Urinary bladder (tissue), 4 donors: ENCODE measurements around the gene ATP5IF1. TPM values are rescaled to one million over a fixed set of nuclear protein-coding genes. Genes with fewer than 3 reads are reported as not detected.
A peak's percentile ranks its signal among the peaks of the same experiment; 100 is the strongest.

Experiments
- DNase-seq: peaks from one replicate; pipeline ENCODE4 v3.0.0-alpha.2; 2015; ENCODE audit errors: extremely low spot score
- H3K27ac ChIP-seq: one replicate; pipeline ENCODE4 v1.5.1; 2013; ENCODE audit warnings: low read depth, mild to moderate bottlenecking, moderate library complexity
- H3K36me3 ChIP-seq: one replicate; pipeline ENCODE4 v1.6.1; 2013; ENCODE audit warnings: mild to moderate bottlenecking, moderate library complexity; ENCODE audit not compliant: insufficient read depth
- H3K4me1 ChIP-seq: one replicate; pipeline ENCODE4 v1.6.1; 2013; ENCODE audit warnings: mild to moderate bottlenecking, moderate library complexity; ENCODE audit not compliant: insufficient read depth
- H3K4me3 ChIP-seq: one replicate; pipeline ENCODE4 v1.5.1; 2013; ENCODE audit warnings: low read depth, low read length
- WGBS: extraction: QIAGEN DNeasy Blood & Tissue Kit; methylation state at CpG from one replicate; pipeline ENCODE4 v1.1.7; 2013; 5-methylcytosine and 5-hydroxymethylcytosine counted together
- polyA plus RNA-seq: library from polyadenylated mRNA; stranded (reverse); fragments of 200-250 nt; gene quantifications from one replicate; pipeline ENCODE4 v1.2.3, GENCODE V29; 2013
- total RNA-seq: library from RNA; depleted of rRNA; stranded (reverse); fragments of >200 nt; gene quantifications from one replicate; pipeline ENCODE4 v1.2.3, GENCODE V29; 2014
- donor health status: healthy with polysubstance abuse.
- donor health status: healthy.

ATP5IF1 gene
- total and polyA plus RNA-seq, 2 donors, result 44.6 to 239 TPM

DNA sequence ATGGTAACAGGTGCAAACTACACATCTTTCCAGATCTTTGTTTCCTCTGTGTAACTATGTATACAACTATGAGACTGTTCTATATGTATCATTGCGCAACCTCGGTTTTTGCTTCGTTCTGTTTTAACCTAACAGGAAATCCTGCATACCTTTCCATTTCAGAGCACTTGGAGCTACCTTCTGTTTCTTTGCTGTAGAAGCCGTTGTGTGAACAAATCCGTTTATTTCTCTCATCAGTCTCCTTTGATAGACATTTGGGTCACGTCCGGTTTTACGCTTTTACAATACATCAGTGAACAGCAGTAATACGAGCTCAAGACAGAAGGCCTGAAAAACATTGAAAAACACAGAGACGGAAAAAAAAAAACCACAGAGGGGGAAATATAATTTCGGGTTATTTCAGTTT lies 10.5 kb downstream of the ATP5IF1 start:
- Histone ChIP-seq H3K4me3 (peak overlapping the region; percentile 30), H3K36me3 (no peaks in the 10 kb centered on the region), H3K27ac (no peak overlapping the region), H3K4me1 (no peaks in the 10 kb centered on the region)
- DNase-seq, result no peak
- WGBS, result 43% methylated on average over 11 of the region's 11 CpGs

DNA sequence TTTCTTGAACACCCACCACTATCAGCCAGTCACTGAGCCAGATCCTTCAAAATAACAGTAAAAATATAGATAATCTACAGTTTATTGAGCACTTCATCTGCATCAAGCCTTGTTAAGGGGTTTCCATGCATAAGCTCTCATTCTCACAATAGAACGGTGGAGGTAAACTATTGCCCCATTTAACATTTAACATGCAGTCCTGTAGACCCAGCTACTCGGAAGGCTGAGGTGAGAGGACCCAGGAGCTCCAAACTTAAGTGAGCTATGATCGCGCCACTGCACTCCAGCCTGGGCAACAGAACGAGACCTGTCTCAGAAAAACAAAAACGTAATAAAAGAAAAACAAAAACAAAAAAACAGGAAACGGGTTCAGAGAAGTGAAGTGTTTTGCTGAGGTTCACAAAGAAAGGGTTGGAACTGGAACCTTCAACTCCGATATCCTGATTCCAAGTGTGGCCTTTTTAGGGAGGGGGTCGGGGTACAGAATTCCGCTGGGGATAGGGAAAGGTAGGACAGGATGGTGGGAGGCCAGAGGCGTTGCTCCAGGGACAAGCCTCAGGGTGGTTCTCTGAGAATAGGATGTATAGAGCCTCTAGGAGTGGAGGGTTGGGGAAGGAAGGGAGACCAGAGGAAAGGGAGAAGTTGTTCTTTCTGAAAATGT lies 11.8 kb downstream of the ATP5IF1 start:
- WGBS, result 63% methylated on average over 11 of the region's 11 CpGs
- H3K4me3 ChIP-seq, result no peak overlapping the region
- no peaks in the 10 kb centered on the region for H3K36me3 ChIP-seq
- H3K27ac ChIP-seq, result no peak overlapping the region
- no peak for DNase-seq
- H3K4me1 ChIP-seq, result no peaks in the 10 kb centered on the region

DNA sequence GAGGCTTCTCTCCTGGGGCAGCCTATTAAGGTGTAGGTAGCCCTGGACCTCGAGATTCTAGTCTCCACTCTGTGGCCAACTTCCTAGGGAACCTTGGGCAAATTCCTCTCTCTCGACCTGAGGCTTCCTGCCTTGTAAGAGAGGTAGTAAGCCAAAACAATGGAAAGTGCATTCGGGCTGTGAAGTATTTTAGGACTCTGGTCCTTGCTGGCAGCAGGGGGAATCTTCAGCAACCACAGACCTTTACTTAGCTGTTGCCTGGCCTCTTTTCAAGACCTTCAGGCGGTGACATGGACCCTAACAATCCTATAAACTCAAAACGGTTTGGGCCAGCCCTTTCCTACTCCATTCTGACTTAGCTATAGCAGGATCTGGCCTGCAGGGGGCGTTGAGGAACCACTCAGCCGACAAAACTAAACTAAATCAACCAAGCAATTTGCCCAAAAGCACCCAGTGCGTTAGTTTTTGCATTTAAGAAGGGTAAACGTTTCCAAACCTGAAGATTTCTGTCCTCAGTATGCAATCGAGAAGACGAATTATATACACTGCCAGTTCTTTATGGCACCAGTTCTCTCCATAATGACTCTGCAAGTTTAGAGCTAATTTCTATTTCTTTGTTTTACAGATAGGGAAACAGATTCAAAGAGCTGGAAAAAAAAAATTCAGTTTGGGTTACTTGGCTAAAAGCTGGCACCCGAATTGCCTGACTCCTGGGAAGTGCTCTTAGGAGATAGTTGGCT lies 12.5 kb downstream of the ATP5IF1 start:
- Histone ChIP-seq H3K36me3 (no peaks in the 10 kb centered on the region), H3K4me3 (no peak overlapping the region), H3K4me1 (no peaks in the 10 kb centered on the region), H3K27ac (no peak overlapping the region)
- 6% methylated on average over 12 of the region's 12 CpGs for WGBS
- no peak for DNase-seq

DNA sequence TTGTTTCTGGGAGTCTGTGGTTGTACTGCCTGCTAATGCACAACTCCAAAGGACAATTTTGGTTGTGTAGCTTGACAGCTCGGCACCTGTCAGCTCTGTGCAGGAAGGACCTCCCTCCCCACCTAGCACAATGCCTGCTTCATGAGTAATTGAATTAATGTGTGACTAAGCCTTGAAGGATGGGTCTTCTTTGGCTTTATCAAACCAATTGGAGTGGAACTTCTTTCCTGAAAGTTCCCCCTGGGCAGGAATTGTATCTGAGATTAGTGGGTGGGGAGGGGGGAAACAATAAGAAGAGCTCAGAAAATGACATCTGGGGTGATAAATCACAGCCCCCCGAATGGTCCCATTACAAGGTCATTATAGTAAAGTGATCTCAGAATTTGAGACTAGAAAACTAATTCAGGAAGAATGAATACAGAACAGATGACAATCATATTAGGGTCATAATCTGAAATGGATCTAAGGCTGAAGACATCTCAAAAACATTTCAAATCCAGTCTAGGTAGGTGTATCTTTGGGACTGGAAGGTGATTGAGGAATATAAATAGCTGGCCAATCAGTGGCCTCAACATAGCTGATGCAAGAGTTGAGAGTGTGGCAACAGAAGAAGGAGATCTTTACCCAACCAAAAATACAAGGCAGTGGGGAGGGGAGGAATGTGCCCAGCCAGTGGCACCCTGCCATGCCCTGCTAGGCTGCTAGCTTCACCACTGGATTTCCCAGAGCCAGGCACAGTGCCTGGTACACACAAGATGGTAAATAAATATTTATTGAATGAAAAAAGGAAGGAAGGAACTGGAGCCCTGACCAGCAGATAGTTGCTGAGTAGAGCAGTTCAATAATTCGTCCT lies 13.3 kb downstream of the ATP5IF1 start:
- H3K36me3 ChIP-seq, result no peaks in the 10 kb centered on the region
- no peak overlapping the region for H3K27ac ChIP-seq
- no peak for DNase-seq
- WGBS, result 33% methylated on average over 3 of the region's 3 CpGs
- no peaks in the 10 kb centered on the region for H3K4me1 ChIP-seq
- no peak overlapping the region for H3K4me3 ChIP-seq

DNA sequence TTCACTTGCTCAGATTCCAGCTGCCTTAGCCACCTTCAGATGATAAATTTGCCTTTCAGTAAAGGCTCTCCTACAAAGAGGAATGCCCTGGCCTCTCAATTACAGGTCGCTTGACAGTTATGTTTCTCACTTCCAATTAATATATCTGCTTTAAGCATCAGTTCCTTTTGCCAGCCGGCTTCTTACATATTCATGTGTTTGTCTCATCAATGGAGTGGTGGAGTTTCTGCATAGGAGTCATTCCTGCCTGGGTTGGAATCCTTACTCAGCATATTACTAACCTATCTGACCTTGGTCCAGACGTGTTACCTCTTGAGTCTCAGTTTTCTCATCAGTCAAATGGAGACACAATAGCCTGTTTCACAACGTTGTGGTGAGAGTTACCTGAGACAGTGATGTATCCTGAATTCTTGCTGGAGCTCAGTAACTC lies 14.0 kb downstream of the ATP5IF1 start:
- 60% methylated on average over 4 of the region's 4 CpGs for WGBS
- DNase-seq, result no peak
- Histone ChIP-seq H3K4me3 (no peak overlapping the region), H3K36me3 (no peaks in the 10 kb centered on the region), H3K27ac (no peak overlapping the region), H3K4me1 (no peaks in the 10 kb centered on the region)

DNA sequence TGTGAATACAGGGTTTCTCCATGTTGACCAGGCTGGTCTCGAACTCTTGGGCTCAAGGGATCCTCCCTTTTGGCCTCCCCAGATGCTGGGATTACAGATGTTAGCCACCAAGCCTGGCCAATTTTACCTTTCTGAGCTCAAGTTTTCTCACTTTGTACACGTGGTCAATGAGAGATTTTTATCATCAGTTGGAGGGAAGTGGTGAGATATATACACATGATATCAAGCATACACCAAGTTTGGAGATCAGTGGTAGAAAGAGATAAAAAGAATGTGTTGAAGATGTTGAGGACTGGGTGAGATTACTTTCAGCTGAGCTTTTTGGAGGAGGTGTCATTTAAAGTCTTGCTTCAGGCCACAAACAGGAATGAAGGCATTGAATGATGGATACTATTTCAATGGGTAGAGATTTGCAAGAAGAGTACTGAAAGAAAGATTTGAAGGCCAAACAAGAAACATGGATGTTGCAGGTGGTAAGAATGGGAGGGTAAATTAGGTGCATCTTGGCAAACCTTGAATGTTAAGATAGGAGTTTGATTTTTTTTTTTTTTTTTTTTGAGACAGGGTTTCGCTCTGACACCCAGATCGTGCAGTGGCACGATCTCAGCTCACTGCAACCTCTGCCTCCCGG lies 20.4 kb downstream of the ATP5IF1 start:
- 79% methylated on average over 6 of the region's 6 CpGs for WGBS
- Histone ChIP-seq H3K36me3 (no peaks in the 10 kb centered on the region), H3K4me3 (no peak overlapping the region), H3K27ac (no peak overlapping the region), H3K4me1 (no peaks in the 10 kb centered on the region)
- DNase-seq, result no peak

DNA sequence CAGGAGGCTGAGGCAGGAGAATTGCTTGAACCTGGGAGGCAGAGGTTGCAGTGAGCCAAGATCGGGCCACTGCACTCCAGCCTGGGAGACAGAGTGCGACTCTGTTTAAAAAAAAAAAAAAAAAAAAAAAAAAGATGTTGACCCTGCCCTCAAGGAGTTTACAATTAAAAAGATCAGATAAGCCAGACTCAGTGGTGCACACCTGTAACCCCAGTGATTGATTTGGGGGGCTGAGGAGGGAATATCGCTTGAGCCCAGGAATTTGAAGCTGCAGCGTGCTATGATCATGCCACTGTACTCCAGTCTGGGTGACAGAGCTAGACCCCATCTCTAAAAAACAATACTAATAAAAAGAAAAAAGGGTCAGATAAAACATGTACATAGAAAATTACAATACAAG lies 21.8 kb downstream of the ATP5IF1 start:
- 95% methylated on average over 4 of the region's 4 CpGs for WGBS
- DNase-seq, result no peak
- H3K36me3 ChIP-seq, result no peaks in the 10 kb centered on the region
- H3K4me1 ChIP-seq, result no peaks in the 10 kb centered on the region
- H3K4me3 ChIP-seq, result no peak overlapping the region
- H3K27ac ChIP-seq, result no peak overlapping the region

DNA sequence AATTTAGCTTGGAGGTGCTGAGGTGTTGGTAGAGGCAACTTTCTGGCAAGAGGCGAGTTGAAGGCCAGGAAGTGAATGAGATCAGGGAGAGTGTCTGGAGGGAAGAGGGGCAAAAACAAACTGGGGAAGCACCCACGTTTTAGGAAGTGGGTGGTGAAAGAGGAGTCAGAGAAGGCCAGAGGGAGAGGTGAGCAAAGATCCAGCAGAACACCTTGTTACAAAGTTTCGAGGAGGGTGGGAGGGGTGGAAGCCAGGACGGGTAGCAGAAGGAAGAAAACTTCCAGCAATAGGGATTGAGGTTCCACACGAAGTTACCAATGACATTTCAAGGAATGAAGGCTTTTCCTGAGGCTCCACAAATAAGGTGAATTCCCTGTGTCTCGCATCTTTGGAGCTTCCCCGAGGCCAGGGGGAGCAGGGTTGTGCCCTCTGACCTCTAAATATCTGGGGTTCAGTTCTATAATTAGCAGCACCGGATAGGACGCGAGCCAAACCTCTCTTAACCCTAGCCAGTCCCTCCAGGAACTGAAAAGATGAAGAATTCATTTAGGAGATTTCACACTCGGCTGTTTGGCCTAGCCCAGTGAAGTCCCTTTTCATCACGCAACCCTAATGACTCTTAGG lies 22.8 kb downstream of the ATP5IF1 start:
- Histone ChIP-seq H3K27ac (no peak overlapping the region), H3K4me3 (no peak overlapping the region), H3K4me1 (no peaks in the 10 kb centered on the region), H3K36me3 (no peaks in the 10 kb centered on the region)
- 8% methylated on average over 12 of the region's 12 CpGs for WGBS
- DNase-seq, result no peak

DNA sequence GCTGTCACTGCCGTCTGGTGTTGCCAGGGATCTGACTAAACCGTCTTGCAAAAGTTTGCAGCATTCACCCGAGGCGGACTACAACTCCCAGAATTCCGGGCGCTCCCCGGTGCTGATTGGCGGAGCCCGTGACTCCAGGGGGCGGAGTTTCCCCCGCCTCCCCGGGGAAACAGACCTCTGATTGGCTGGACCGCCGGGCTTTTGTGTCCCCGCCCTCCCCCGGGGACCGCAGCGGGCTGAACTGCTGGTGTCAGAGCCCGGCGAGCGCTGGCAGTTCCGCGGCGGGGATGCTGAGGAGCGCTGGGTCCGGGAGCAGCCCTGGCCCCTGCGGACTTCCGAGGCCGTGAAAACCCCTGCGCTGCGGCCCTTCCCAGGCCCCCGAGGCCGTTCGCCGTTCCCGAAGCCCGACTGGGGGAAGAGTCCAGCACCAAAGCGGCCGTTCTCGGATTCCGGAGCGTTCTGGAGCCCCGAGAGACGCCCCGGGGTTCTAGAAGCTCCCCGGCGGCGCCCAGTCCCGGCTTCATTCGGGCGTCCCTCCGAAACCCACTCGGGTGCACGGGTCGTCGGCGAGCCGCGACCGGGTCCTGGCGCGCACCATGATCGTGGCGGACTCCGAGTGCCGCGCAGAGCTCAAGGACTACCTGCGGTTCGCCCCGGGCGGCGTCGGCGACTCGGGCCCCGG lies 23.5 kb downstream of the ATP5IF1 start, which contains the start of gene SESN2:
Gene SESN2, plus strand, starts transcription at position 267 of the 682 bp plus-strand sequence. Its CDS starts 330 bp downstream, at position 597.
- under 1% methylated on average over 76 of the region's 76 CpGs for WGBS
- H3K27ac ChIP-seq, result peak within 1 kb of the TSS; percentile 63
- H3K4me3 ChIP-seq, result peak within 1 kb of the TSS; percentile 94
- no peaks in the 10 kb centered on the region for H3K36me3 ChIP-seq
- peak; percentile 94 for DNase-seq
- H3K4me1 ChIP-seq, result no peaks in the 10 kb centered on the region

DNA sequence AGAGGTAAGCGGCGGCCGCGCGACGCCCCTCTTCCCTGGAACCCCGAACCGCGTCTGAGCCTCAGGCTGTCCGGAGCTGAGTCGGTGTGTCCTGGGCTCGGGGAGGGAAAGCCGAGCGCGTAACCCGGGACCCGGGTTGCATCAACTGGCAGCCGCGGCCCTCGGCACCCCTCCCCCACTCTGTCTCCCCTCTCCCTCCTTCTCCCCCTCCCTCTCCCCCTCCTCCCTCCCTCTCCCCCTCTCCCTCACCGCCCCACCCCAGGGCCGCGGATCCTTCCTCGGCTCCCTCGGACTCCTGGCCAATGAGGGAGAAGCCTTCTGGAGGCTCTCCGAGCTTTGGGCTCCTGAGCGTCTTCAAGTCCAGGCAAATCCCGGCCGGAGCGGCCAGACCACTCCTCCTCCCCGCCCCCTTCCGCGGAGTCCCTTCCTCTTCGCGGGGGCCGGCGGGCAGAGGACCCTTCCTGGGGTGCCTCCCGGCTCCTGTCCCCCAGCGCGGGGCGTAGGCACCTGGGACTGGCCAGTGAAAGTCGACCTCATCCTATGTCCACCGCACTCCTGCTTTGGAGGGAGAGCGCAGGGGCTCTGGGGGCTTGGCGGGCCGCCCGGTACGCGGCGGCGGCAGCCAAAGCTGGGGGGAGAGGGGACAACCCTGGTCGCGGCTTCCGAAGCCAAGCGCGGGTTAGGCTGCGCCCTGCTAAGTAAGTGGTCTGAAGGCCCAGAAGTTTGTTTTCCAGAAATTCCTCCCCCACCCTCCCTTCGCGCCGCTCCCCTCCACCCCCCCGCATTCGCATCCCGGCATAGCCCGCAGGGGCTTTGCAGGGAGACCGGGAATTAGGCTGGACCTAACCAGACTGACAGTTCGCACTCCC lies 24.2 kb downstream of the ATP5IF1 start:
- H3K4me3 ChIP-seq, result peak overlapping the region; percentile 94
- whole genome bisulfite sequencing, result under 1% methylated on average over 65 of the region's 66 CpGs
- no peak for DNase-seq
- peak overlapping the region; percentile 63 for H3K27ac ChIP-seq
- no peaks in the 10 kb centered on the region for H3K36me3 ChIP-seq
- no peaks in the 10 kb centered on the region for H3K4me1 ChIP-seq

DNA sequence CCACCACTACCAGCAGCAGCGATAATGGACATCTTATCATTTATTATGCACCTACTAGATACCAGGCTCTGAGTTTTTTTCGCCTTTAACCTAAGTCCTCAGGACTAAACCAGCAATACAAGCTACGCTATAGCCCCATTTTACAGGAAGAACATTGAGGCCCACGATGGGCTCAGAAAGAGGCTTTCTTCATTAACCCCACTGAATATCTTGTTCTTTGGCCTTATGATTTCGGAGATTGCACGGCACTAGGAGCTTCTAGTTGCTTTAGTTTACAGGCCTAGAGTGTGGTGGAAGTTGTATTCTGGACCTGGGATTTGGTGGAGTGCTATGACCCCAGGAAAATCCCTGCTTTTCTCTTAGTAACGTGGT lies 24.9 kb downstream of the ATP5IF1 start:
- H3K4me1 ChIP-seq, result no peaks in the 10 kb centered on the region
- no peaks in the 10 kb centered on the region for H3K36me3 ChIP-seq
- no peak overlapping the region for H3K27ac ChIP-seq
- H3K4me3 ChIP-seq, result peak overlapping the region; percentile 94
- WGBS, result 47% methylated on average over 7 of the region's 7 CpGs
- no peak for DNase-seq

DNA sequence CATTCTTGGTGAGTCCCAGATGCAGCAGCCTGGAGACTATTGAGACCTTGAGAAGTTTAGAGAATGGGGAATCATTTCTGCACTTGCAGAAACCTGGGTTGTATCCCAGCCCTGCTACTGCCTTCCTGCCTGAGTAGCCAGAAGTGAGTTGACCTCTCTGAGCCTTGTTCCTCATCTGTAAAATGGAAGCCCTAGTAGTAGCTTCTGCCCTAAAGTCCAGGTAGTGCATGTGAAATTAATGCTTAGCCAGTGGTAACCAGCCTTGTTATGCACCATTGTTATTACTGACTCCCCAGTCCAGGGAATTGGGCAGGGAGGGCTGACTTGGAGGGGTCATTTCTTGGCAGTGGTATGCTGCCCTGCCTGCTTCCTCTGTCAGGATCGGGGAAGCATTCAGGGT lies 29.0 kb downstream of the ATP5IF1 start:
- Histone ChIP-seq H3K36me3 (no peaks in the 10 kb centered on the region), H3K27ac (no peak overlapping the region), H3K4me3 (no peak overlapping the region), H3K4me1 (no peaks in the 10 kb centered on the region)
- 80% methylated on average over 1 of the region's 1 CpG for WGBS
- no peak for DNase-seq
